Fibroblast of lung (primary cell): Measurements from ENCODE around the gene UMPS. TPM values are rescaled to one million over a fixed set of nuclear protein-coding genes. Genes with fewer than 3 reads are reported as not detected.
A peak's percentile ranks its signal among the peaks of the same experiment; 100 is the strongest.
"Not testable (repeated sequence)": the region's sequence is repeated elsewhere in the genome, so short reads cannot be mapped to it uniquely, and the experiment has no call there.

Source experiments
- DNase-seq, 2 donors: peaks; one replicate each; pipeline versions ENCODE4 v3.0.0 to v3.0.0-alpha.2; 2010; ENCODE audit warnings: low read depth in 2 of 2
- H2AFZ ChIP-seq: 2 replicates; pipeline ENCODE4 v1.5.1; 2012; ENCODE audit warnings: low read length, control low read depth, inconsistent platforms
- H3K27ac ChIP-seq: 2 replicates; pipeline ENCODE4 v1.5.1; 2011; ENCODE audit warnings: low read length, control low read depth; ENCODE audit not compliant: insufficient read depth
- H3K27me3 ChIP-seq: 2 replicates; pipeline ENCODE4 v1.5.1; 2011; ENCODE audit warnings: mild to moderate bottlenecking, low read length; ENCODE audit not compliant: control insufficient read depth, insufficient read depth
- H3K36me3 ChIP-seq: 2 replicates; pipeline ENCODE4 v1.5.1; 2011; ENCODE audit warnings: low read length; ENCODE audit not compliant: control insufficient read depth, insufficient read depth
- H3K4me1 ChIP-seq: 2 replicates; pipeline ENCODE4 v1.5.1; 2011; ENCODE audit warnings: low read length; ENCODE audit not compliant: control insufficient read depth, insufficient read depth; ENCODE audit errors: extremely low read depth
- H3K4me2 ChIP-seq: 2 replicates; pipeline ENCODE4 v1.5.1; 2011; ENCODE audit warnings: low read length, control low read depth; ENCODE audit not compliant: insufficient read depth; ENCODE audit errors: extremely low read depth
- H3K4me3 ChIP-seq, 4 experiments: fragments of 200-600 bp in 1 of 4; sonication (generic) in 1 of 4; replicated peaks in 1 of 4; 2 replicates each; pipeline ENCODE4 v1.5.1; 2011 to 2016; ENCODE audit warnings: low read length in 4 of 4, low read depth in 3 of 4, mild to moderate bottlenecking in 3 of 4, control low read depth in 2 of 4, inconsistent platforms in 1 of 4, mixed read lengths in 1 of 4; ENCODE audit not compliant: insufficient read depth in 1 of 4; ENCODE audit errors: control extremely low read depth in 1 of 4
- H3K79me2 ChIP-seq: 2 replicates; pipeline ENCODE4 v1.5.1; 2012; ENCODE audit warnings: mild to moderate bottlenecking, low read length, inconsistent platforms; ENCODE audit not compliant: control insufficient read depth, insufficient read depth
- H3K9ac ChIP-seq: 2 replicates; pipeline ENCODE4 v1.5.1; 2011; ENCODE audit warnings: mild to moderate bottlenecking, low read length, control low read depth; ENCODE audit not compliant: insufficient read depth
- H3K9me3 ChIP-seq: 2 replicates; pipeline ENCODE4 v1.5.1; 2012; ENCODE audit warnings: low read depth, low read length; ENCODE audit not compliant: control insufficient read depth, insufficient read depth
- H4K20me1 ChIP-seq: 2 replicates; pipeline ENCODE4 v1.5.1; 2011; ENCODE audit warnings: low read length; ENCODE audit not compliant: control insufficient read depth, insufficient read depth; ENCODE audit errors: extremely low read depth
- EZH2 ChIP-seq: IDR thresholded peaks from 2 replicates; pipeline ENCODE4 v1.5.1; 2012; ENCODE audit warnings: low read length, control low read depth, mild to moderate bottlenecking; ENCODE audit errors: missing control alignments
- polyA plus RNA-seq, 2 donors: library from polyadenylated mRNA; depleted of rRNA in 1 of 2; stranded (reverse) in 1 of 2; unstranded in 1 of 2; fragments of >200 nt; gene quantifications; 2 replicates each; pipeline ENCODE4 v1.2.1, GENCODE V29; 2011 to 2012; ENCODE audit warnings: missing spikeins in 1 of 2
- total RNA-seq: library from RNA; depleted of rRNA; stranded (reverse); fragments of >200 nt; gene quantifications from 2 replicates; pipeline ENCODE4 v1.2.1, GENCODE V29; 2014
- TF ChIP-seq, protein P1 (sequence below), 2 donors: IDR thresholded peaks in 1 of 2; conservative IDR thresholded peaks in 1 of 2; 1 replicate in 1 of 2; 2 replicates in 1 of 2; pipeline ENCODE4 v1.5.1; 2011 to 2012; ENCODE audit warnings: low read length in 2 of 2, control low read depth in 1 of 2, inconsistent platforms in 1 of 2, low read depth in 1 of 2, mild to moderate bottlenecking in 1 of 2

The UMPS gene
- total and polyA plus RNA-seq, 2 donors (not counting 1 experiment from before 2014, with no cell fraction given), result 21.6 to 25.0 TPM

- Histone ChIP-seq H3K9ac (no peak overlapping the region), H3K4me3 (no peak overlapping the region), H4K20me1 (no peaks in the 10 kb centered on the region), H3K9me3 (no peaks in the 10 kb centered on the region), H3K79me2 (no peaks in the 10 kb centered on the region), H3K27ac (peak overlapping the region; percentile 76), H3K36me3 (no peaks in the 10 kb centered on the region), H3K27me3 (no peaks in the 10 kb centered on the region), H3K4me1 (peaks cover 22% of the 10 kb centered on the region), H3K4me2 (no peak overlapping the region), H2AFZ (no peak overlapping the region)
- DNase-seq, result no peak
- TF ChIP-seq, protein P1, sequence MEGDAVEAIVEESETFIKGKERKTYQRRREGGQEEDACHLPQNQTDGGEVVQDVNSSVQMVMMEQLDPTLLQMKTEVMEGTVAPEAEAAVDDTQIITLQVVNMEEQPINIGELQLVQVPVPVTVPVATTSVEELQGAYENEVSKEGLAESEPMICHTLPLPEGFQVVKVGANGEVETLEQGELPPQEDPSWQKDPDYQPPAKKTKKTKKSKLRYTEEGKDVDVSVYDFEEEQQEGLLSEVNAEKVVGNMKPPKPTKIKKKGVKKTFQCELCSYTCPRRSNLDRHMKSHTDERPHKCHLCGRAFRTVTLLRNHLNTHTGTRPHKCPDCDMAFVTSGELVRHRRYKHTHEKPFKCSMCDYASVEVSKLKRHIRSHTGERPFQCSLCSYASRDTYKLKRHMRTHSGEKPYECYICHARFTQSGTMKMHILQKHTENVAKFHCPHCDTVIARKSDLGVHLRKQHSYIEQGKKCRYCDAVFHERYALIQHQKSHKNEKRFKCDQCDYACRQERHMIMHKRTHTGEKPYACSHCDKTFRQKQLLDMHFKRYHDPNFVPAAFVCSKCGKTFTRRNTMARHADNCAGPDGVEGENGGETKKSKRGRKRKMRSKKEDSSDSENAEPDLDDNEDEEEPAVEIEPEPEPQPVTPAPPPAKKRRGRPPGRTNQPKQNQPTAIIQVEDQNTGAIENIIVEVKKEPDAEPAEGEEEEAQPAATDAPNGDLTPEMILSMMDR (conservative IDR thresholded peaks at IDR 0.05 in 1 of 2, IDR thresholded peaks at IDR 0.05 in 1 of 2; ENCODE audit: low read depth in 1 of 2, low read length in 2 of 2), result no peak
- TF ChIP-seq EZH2, result no peak
Measured at GRCh38 chr3:124781476-124782376, 51.5 kb downstream of the UMPS start.

DNA sequence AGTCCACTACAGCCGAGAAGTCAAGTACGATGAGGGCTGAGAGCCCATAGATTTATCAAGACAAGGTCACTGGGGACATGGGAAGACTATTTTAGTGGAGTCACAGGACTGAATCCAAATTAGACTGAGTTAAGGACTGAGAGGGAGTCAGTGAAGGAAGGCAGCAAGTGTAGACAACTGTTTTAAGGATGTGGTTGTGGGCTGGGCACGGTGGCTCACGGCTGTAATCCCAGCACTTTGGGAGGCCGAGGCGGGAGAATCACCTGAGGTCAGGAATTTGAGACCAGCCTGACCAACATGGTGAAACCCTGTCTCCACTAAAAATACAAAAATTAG, 52.1 kb downstream of the UMPS start:
- not testable (repeated sequence) for DNase-seq, H3K36me3 ChIP-seq, H3K27ac ChIP-seq, H4K20me1 ChIP-seq, H3K4me3 ChIP-seq, H2AFZ ChIP-seq, H3K4me2 ChIP-seq, H3K27me3 ChIP-seq, H3K9me3 ChIP-seq, H3K79me2 ChIP-seq, H3K9ac ChIP-seq
- H3K4me1 ChIP-seq, result peaks cover 25% of the 10 kb centered on the region

DNA sequence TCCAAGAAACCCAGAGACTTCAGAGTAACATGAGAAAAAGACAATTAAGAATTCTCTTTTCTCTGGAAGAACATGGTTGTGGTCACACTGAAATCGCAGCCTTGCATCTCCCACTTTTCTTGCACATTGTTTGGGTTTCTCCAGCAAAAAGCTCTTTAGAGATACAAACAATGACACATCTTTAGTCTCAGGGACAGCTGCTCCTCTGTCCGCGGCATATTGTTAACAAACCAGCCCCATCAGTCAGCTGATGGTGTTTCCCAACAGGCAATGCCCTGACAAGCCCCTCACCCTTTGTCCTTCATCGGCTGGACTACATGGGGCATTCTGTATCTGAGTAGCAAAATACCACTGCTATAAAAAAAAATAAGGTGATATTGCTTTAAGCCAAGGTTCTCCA, 53.4 kb downstream of the UMPS start:
- H4K20me1 ChIP-seq, result no peaks in the 10 kb centered on the region

More for the DNA sequence above, 53.4 kb downstream of the UMPS start:
- Histone ChIP-seq H2AFZ (no peak overlapping the region), H3K9me3 (no peaks in the 10 kb centered on the region), H3K9ac (no peak overlapping the region), H3K27ac (no peak overlapping the region), H3K4me1 (peaks cover 25% of the 10 kb centered on the region), H3K4me3 (no peak overlapping the region), H3K36me3 (no peaks in the 10 kb centered on the region), H3K4me2 (no peak overlapping the region), H3K27me3 (no peaks in the 10 kb centered on the region), H3K79me2 (no peaks in the 10 kb centered on the region)
- peak in 1 of 2 donors; percentile 40 for DNase-seq
- TF ChIP-seq EZH2, result no peak
